Ovary (tissue), 3 donors: ENCODE measurements around the gene RAMACL.

Experiments used
- POLR2A ChIP-seq: fragments of 450-650 bp; IDR thresholded peaks from one replicate; pipeline ENCODE4 v1.6.1; 2017; ENCODE audit warnings: antibody characterized with exemption, mild to moderate bottlenecking, moderate library complexity
- TF ChIP-seq, protein P1 (sequence below), 3 donors: fragments of 450-650 bp in 2 of 3; fragments of 200-600 bp in 1 of 3; IDR thresholded peaks; one replicate each; pipeline versions ENCODE4 v1.5.1 to v1.8.0; 2016 to 2022; ENCODE audit warnings: antibody characterized with exemption in 3 of 3, mild to moderate bottlenecking in 1 of 3
- donor health status: DM: no; HTN: no; CAD: no.

GRCh38 chr6:166559662-166560061, 26.8 kb downstream of the RAMACL start:
- TF ChIP-seq, protein P1, sequence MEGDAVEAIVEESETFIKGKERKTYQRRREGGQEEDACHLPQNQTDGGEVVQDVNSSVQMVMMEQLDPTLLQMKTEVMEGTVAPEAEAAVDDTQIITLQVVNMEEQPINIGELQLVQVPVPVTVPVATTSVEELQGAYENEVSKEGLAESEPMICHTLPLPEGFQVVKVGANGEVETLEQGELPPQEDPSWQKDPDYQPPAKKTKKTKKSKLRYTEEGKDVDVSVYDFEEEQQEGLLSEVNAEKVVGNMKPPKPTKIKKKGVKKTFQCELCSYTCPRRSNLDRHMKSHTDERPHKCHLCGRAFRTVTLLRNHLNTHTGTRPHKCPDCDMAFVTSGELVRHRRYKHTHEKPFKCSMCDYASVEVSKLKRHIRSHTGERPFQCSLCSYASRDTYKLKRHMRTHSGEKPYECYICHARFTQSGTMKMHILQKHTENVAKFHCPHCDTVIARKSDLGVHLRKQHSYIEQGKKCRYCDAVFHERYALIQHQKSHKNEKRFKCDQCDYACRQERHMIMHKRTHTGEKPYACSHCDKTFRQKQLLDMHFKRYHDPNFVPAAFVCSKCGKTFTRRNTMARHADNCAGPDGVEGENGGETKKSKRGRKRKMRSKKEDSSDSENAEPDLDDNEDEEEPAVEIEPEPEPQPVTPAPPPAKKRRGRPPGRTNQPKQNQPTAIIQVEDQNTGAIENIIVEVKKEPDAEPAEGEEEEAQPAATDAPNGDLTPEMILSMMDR (IDR thresholded peaks at IDR 0.05), result no peak
- TF ChIP-seq POLR2A, result no peak
